HG03196 (cell line): ENCODE results near the gene PHACTR1.
"Not testable (repeated sequence)": the region's sequence is repeated elsewhere in the genome, so short reads cannot be mapped to it uniquely, and the experiment has no call there.

Source experiments
- ATAC-seq: cut with Tn5 transposase; IDR thresholded peaks from one replicate; pipeline ENCODE4 v1.9.1; 2021; ENCODE audit not compliant: unreplicated experiment

PHACTR1 gene

DNA sequence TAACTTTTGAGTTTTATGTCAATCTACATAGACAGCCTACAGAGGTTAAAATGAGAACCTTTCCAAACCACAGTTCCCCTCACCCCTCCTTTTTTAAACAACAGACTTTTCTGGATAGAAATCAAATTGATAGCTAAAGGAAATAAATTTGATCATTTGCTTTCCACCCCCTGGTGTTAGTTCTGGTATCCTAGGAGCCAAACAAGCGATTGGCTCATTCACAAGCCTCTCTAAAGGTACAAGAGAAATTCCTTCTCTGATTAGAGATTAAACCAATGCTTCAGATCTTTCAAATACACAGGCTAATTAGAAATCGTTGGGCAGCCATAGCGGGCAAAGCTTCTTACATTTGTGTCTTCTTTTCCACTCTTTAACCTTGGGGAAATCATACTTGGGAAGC lies 379.5 kb downstream of the PHACTR1 start:
- ATAC-seq: no peak

DNA sequence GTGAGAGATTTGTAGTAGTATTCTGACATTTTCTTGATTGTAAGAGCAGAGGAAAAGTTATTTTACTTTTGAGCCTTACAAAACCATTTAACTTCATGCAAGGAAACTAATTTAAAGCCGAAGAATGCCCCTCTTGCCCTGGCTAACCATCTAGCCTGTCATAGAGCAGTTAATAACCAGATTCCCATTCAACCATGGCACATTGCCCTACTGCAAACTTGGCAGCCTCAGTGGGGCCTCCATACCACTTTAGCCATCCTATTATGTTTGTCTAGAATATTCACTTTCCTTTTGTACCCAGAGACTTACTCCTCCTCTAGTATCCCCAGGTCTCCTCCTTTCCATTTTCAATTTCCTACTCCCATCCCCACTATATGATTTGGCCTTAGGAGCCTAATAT lies 380.9 kb downstream of the PHACTR1 start:
- no peak for ATAC-seq

DNA sequence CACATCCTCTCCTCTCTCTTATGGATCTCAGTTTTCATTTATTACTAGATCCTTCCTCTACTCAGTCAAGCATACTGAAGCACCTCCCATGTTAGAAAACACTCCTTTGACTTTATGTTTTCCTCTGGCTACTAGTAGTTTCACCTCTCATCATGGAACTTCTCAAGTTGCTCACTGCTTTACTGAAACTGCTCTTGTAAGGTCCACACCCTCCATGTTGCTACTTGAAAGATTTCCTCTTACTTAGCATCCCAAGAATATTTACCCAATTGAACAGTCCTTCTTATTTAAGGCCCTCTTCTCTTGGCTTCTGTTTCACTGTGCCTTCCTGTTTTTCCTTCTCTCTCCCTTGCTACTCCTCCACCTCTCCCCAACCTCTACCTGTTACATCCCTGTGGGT lies 381.4 kb downstream of the PHACTR1 start:
- no peak for ATAC-seq

DNA sequence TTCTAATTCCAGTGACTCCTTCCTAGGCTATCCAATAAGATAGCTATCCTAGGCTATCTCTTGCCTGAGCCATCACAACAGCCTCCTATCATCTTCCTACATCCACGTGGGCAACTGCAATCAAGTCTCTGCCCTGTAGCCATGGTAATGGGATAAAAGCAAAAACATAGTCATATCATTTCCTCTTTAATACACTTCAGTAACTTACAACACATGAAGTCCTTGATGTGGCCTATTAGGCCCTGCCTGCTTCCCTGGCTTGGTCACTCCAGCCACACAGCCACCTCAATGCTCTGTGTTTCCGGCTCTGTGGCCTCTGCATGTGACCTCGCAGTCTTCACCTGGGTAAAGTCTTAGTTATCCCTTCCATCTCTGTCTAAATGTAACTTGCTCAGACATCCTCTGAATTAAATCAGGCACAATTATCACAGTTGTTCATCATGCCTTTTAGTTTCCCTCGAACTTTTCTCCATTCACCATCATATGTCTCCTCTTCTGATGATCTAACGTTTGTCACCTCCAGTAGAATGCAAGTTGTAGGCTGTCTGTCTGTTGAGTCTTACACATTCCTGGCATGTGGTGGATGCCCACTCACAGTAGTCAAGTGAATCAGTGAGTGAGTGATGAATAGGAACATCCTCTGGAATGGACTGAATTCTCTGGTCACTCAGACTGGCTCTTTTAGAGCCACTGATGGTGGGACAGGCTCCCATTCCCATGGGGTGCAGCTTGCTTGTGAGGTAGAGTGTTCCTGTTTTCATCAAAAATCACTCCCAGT lies 382.4 kb downstream of the PHACTR1 start:
- no peak for ATAC-seq

DNA sequence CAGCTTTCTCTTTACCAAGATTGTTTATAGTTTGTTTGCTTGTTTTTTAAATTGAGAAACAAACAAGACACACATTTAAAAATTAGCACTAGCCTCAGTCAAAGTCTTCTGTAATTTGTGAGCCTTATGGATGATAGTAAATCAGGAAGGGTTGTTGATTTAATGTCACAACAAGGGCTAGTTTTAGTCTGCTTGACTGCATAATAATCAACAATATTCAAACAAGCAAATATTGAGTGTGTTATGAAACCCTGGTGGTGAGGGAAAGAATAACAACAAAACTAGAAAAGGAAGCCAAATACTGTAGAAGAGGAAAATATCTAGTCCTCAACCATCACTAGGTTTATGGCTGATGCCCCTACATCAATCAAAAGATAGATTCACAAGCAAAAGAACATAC lies 383.2 kb downstream of the PHACTR1 start:
- no peak for ATAC-seq

DNA sequence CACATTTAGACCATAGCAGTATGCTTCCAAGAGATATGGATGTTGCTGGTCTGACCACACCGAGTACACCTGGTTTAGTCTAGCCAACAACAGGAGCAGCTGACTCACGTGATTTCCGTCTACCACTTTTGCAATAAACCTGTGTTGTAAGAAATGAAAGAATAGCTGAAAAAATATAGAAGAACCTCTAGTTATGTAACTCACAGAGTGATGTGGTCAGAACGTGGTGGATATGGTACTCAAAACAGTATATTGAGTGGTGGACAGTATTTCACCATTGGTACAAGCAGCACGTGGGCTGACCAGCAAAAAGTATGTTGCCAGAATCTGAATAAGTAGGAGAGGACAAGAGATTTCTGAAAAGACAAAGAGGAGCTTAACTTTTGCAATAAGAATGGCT lies 384.8 kb downstream of the PHACTR1 start:
- ATAC-seq: no peak

DNA sequence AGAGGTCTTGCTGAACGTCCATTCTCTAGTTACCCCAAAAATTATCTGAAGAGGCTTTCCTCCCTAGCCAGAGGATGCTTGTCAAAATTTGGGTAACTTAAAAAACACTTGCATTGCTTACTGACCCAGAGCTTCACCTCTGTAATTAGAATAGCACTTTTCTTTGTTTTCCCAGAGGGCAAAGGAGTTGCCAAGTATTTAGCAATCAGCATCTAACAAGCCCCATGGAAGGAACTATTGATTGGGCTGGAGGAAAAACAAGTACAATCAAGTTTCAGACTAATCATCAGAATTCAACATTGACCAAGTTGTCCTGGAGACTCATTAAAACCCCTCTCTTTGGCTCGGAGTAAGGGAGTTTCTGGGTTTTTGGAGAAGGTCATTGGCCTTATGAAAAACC lies 385.4 kb downstream of the PHACTR1 start:
- ATAC-seq: no peak

DNA sequence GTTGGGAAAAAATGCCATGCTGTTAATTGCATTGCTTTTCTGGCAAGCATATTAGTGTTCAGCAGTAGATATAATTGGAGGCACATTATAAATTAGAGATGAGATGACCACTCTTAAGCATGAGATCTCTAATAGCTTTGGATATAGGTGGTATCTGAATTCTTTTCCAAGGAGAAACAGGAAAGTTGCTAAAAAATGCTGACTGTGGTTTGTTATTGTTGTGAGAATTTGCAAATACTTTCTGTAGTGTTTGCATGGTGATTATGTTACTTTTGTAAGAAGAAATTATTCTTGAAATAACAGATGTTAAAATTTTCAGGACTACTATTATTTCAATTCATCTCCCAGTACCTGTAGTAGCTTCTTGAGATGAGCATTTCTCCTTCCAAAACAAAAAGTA lies 386.6 kb downstream of the PHACTR1 start:
- no peak for ATAC-seq

DNA sequence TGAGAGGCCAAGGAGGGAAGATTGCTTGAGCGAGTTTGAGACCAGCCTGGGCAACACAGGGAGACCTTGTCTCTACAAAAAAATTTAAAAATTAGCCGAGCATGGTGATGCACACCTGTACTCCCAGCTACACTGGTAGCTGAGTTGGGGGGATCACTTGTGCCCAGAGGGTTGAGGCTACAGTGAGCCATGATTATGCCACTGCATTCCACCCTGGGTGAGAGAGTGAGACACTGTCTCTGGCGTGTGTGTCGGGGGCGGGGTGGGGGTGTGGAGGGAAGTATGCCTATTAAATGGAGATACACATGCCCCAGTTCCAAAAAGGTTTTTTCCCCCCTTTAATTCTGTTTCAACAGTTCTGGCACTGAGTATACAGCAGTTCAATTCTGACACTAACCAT lies 388.6 kb downstream of the PHACTR1 start:
- no peak for ATAC-seq

DNA sequence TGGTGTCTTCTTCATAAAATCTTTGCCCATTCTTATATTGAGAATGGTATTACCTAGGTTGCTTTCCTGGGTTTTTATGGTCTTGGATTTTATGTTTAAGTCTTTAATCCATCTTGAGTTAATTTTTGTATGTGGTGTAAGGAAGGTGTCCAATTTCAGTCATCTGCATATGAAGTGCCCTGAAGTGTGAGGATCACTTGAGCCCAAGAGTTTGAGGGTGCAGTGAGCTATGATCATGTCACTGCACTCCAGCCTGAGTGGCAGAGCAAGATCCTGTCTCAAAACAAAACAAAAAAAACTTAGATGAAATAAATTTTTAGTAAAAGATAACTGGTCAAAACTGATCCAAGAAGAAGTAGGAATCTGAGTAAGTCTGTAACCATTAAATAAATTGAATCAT lies 396.4 kb downstream of the PHACTR1 start:
- ATAC-seq: no peak

DNA sequence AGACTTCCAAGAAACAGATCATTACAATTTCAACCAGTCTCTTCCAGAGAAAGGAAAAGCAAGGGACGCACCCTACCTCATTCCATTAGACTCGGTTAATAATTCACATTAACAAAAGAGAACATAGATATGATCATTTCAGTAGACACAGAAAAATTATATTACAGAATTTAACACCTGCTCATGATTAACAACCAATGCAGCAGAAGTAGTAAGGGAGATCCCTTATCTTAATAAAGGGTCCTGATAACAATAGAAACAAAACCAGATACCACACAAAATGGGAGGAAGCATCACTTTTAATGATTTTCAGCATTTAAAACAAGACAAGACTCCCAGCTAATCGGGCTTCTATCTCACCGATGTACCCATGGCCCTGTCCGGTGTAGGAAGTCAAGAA lies 396.8 kb downstream of the PHACTR1 start:
- no peak for ATAC-seq

DNA sequence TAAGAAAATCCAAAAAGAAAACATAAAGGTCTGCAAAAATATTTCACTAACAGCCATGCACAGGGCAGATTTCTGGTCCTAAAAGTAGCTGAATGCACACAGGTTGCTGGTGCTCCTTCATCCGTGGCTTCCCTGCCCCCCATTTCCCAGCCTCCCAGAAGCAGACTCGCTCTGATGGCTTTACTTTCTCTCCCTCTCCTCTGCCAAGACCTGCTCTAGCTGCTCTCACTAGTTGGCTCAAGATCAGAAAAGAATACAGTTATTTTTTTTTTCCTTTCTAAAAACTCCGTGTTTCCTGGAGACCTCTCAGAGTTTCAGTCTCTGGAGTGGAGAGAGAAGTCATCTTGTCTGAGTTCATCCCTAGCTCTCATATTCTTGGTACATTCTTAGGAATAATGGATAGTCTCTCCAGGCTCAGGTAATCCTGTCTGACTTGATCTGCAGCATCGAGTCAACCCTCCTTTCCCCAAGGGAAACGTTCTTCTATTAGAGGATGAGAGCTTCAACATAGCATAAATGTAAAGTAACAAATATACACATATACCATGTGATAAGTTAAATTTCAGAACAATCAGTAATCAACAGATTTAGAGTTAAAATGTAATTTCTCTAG lies 397.5 kb downstream of the PHACTR1 start:
- ATAC-seq: no peak

DNA sequence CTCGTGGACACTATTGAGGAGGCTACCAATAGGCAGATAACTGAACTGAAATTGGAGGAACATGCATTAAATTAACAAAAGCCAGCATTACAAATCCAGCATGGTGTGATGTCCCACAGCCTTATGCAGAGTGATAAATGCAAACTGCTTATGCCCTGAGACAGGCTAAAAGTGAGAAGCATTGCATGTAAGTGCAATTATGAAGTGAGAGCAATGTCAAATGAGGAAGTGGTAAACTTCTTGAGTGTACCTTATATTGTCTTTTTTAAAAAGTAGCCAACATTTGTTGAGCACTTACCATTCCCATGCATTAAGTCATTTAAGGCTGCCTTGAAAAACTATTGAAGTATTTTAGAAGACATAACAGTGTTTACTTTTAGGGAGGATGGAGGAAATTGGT lies 399.6 kb downstream of the PHACTR1 start:
- no peak for ATAC-seq

DNA sequence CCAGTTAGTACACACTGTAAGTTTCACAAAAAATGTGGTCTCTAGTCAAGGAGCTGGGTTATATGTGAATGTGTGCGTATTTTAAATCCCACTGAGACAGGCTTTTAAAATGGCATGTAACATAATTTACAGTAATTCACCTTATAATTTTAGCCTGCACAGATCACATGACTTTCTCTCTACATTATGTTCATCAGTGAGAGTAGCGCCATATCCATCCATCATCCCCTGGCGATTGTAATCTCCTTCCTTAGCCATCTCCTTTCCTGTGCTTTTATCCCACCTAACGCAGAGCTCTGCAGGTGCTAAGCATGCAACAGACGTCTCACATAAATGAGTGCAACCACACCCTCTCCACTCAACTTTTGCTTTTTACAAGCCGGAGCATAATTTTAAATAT lies 401.0 kb downstream of the PHACTR1 start:
- no peak for ATAC-seq

DNA sequence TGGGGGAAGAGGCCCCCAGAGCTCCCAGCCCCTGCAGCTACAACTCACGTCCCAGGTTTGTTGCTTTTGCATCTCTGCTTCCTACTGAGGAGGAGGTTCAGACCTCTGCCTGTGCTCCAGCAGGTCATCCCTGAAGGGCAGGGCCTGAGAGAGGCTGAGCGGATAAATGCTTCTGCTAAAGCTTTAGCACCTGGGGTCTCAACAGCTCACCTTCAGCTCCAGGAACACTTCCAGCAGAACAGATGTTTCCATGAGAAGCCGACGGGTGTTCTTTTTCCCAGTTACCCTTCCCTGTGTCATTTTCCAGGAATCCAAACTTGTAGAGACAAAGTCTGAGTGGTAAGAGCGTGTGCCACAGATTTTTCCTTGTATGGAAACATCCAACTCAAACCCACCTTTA lies 403.0 kb downstream of the PHACTR1 start:
- no peak for ATAC-seq

DNA sequence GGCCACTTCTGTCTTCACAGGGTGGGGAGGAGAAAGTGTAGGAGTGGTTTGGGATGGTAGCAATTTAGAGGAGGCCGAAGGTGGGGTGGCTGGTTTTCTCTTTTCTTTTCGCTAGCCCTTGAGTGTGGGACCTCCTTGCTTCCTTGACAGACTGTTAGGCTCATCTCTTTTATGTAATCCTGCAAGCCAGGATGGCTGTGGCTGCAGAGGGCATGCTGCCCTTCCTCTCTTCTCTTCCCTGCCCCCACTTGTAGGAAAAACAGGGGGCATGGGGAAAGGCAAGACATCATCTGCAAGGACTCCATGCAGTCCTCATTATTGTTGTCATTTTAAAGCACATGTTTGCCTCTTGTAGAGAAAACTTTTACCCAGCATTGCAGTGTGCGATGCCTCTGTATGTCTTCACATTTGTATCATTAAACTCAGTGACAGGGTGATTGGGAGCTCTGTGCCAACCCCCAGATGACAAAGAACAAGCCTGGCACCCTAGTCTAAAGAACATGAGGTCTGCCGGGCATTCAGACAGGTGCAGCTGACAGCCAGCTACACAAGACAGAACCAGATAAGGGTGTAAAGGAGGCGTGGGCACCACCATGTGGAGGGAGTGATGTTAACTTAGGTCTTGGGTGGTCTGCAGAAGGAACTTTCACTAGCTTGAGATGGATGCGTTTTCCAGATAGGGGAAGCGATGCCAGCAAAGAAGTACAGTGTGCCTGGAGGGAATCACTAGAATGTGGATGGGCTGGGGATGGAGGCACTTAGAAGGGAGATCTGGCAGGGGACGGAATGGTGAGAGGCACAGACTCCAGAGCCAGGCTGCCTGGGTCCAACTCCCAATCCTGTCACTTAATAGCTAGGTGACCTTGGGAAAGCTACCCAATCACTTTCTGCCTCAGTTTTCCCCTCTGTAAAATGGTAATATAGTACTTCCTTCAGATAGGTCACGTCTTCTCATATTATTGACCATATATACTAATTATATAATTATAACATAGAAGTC lies 404.2 kb downstream of the PHACTR1 start:
- ATAC-seq: no peak

DNA sequence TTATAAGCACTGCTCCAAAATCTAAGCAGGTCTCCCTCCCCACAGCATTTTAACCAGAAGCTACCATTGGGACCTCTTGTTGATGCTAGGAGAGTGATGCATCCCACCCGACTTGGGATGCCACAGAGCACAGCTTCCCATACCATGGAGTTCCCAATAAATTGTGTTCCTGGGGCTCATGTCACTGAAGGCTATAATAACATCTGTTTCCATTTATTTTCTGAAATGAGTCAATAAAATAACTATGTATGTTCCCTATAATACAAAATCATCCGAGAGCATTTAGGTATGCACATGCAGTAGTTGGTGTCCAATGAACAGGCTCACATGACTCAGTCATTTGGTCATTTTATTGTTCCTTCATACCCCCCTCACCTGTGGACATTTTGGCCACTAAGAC lies 407.6 kb downstream of the PHACTR1 start:
- ATAC-seq: no peak

DNA sequence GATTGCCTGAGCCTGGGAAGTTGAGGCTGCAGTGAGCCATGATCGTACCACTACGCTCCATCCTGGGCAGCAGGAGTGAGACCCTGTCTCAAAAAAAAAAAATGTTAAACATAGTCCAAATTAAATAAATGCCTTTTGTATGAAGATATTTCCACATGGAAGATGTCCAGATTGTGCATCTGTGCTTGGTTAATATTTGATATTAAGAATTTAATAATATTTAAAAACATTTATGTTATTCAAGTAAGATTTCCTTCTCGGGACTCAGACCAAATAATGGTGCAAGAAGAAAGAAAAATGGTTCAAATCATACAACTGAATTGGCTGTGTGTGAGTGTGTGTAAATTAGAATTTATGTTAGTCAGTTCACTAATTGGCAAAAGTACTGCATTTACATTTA lies 409.3 kb downstream of the PHACTR1 start:
- ATAC-seq: no peak

DNA sequence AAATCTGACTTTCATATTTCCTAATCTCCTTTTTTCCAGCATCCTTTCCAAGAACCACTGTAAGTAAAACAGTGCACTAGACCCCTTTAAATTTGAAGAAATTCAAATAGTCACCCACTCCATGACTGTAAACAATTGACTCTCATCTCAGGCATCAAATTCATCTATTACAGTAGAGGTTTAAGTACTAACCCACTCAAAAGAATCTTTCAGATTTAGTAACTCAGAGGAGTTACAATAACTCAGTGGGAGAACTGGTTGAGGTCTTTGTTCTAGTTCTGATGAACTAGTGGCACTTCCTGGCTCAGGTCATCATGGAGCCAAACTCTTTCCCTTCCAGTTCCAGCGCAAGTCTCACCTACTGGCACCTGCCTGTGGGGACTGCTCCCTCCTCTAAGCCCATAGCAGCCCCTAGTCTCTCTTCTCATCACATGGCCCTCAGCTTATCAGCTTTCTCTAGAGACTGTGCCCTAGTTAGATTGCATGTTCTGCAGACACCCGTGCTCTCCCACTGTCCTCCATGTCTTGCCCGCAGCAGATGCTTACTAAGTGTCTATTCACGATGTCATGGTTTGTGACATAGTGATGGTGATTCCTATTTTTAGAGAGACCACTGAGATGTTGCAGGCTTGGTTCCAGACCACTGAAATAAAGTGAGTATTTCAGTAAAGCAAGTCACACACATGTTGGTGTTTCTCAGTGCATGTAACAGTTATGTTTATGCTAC lies 415.5 kb downstream of the PHACTR1 start:
- no peak for ATAC-seq

DNA sequence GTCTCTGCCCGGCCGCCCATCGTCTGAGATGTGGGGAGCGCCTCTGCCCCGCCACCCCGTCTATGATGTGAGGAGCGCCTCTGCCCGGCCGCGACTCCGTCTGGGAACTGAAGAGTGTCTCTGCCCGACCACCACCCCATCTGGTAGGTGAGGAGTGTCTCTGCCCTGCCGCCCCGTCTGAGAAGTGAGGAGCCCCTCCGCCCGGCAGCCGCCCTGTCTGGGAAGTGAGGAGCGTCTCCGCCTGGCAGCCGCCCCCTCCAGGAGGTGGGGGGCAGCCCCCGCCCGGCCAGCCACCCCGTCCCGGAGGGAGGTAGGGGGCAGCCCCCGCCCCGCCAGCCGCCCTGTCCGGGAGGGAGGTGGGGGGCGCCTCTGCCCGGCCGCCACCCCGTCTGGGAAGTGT lies 417.3 kb downstream of the PHACTR1 start:
- not testable (repeated sequence) for ATAC-seq

DNA sequence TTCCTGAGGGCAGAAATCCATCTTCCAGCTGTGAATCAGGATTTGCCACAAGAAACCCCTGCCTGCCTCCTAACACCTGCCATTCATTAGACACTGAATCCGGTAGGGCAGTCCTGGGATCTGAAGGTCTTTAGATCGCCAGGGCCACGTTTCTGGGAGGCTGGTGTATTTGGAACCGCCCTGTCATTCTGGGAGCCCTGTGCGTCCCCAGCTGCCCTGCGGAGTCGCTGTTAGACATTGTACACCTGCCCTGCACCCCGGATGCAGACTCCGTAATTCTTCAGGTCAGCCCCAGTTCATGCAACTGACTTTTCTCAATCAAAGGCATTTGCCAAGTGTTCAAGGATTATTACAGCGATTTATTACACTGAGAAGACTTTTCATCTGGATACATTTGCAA lies 418.6 kb downstream of the PHACTR1 start:
- ATAC-seq: no peak
